H9 (cell line): Measurements from ENCODE around the gene TTLL12. TPM values are rescaled to one million over a fixed set of nuclear protein-coding genes. Genes with fewer than 3 reads are reported as not detected.

ENCODE experiments used
- DNase-seq: peaks from one replicate; pipeline ENCODE4 v3.0.0-alpha.2; 2017
- H2AFZ ChIP-seq: one replicate; pipeline ENCODE4 v1.6.1; 2013; ENCODE audit warnings: mild to moderate bottlenecking, low read length, control low read depth, moderate library complexity
- H2AK5ac ChIP-seq: 2 replicates; pipeline ENCODE4 v1.6.1; 2013; ENCODE audit warnings: low read length, control low read depth, mixed read lengths; ENCODE audit not compliant: insufficient read length
- H2BK120ac ChIP-seq: one replicate; pipeline ENCODE4 v1.6.1; 2013; ENCODE audit warnings: low read depth, mild to moderate bottlenecking, low read length, control low read depth, inconsistent platforms; ENCODE audit not compliant: poor library complexity, severe bottlenecking
- H2BK12ac ChIP-seq: 2 replicates; pipeline ENCODE4 v1.6.1; 2013; ENCODE audit warnings: low read length, control low read depth, mixed read lengths, low read depth; ENCODE audit not compliant: insufficient read length
- H2BK15ac ChIP-seq: 2 replicates; pipeline ENCODE4 v1.6.1; 2013; ENCODE audit warnings: low read depth, low read length, control low read depth
- H2BK20ac ChIP-seq: one replicate; pipeline ENCODE4 v1.6.1; 2013; ENCODE audit warnings: low read depth, mild to moderate bottlenecking, low read length, control low read depth, inconsistent platforms; ENCODE audit not compliant: poor library complexity, severe bottlenecking
- H2BK5ac ChIP-seq: 2 replicates; pipeline ENCODE4 v1.6.1; 2013; ENCODE audit warnings: low read length, control low read depth, mixed read lengths; ENCODE audit not compliant: insufficient read length
- H3K14ac ChIP-seq: 2 replicates; pipeline ENCODE4 v1.6.1; 2013; ENCODE audit warnings: low read length, control low read depth; ENCODE audit not compliant: insufficient read depth
- H3K18ac ChIP-seq: 2 replicates; pipeline ENCODE4 v1.6.1; 2013; ENCODE audit warnings: low read depth, mild to moderate bottlenecking, mixed read lengths, low read length, control low read depth; ENCODE audit not compliant: insufficient read length
- H3K23ac ChIP-seq: 2 replicates; pipeline ENCODE4 v1.6.1; 2013; ENCODE audit warnings: low read length, control low read depth, mixed read lengths, low read depth; ENCODE audit not compliant: insufficient read length
- H3K23me2 ChIP-seq: 2 replicates; pipeline ENCODE4 v1.6.1; 2013; ENCODE audit warnings: low read depth, mild to moderate bottlenecking, mixed read lengths, low read length, control low read depth; ENCODE audit not compliant: insufficient read length, poor library complexity, severe bottlenecking
- H3K27ac ChIP-seq: 2 replicates; pipeline ENCODE4 v1.5.1; 2013; ENCODE audit warnings: low read length, control low read depth, mixed read lengths, low read depth; ENCODE audit not compliant: insufficient read length
- H3K27me3 ChIP-seq: 2 replicates; pipeline ENCODE4 v1.6.1; 2013; ENCODE audit warnings: low read length, control low read depth, inconsistent platforms; ENCODE audit not compliant: insufficient read depth
- H3K4ac ChIP-seq: 2 replicates; pipeline ENCODE4 v1.6.1; 2013; ENCODE audit warnings: low read depth, mild to moderate bottlenecking, control low read depth, inconsistent platforms, low read length, moderate library complexity
- H3K4me1 ChIP-seq: 2 replicates; pipeline ENCODE4 v1.6.1; 2013; ENCODE audit warnings: low read length, control low read depth, inconsistent platforms; ENCODE audit not compliant: insufficient read depth
- H3K4me2 ChIP-seq: 2 replicates; pipeline ENCODE4 v1.6.1; 2013; ENCODE audit warnings: low read length, control low read depth, mixed read lengths; ENCODE audit not compliant: insufficient read length, insufficient read depth
- H3K56ac ChIP-seq: 2 replicates; pipeline ENCODE4 v1.6.1; 2013; ENCODE audit warnings: low read depth, mild to moderate bottlenecking, mixed read lengths, low read length, control low read depth; ENCODE audit not compliant: insufficient read length
- H3K79me1 ChIP-seq: 2 replicates; pipeline ENCODE4 v1.6.1; 2013; ENCODE audit warnings: low read depth, mild to moderate bottlenecking, moderate library complexity, low read length, control low read depth, inconsistent platforms; ENCODE audit not compliant: insufficient read depth, poor library complexity, severe bottlenecking
- H3K79me2 ChIP-seq: 2 replicates; pipeline ENCODE4 v1.6.1; 2013; ENCODE audit warnings: low read length, control low read depth, inconsistent platforms; ENCODE audit not compliant: insufficient read depth
- H3K9ac ChIP-seq: 2 replicates; pipeline ENCODE4 v1.6.1; 2013; ENCODE audit warnings: low read length, control low read depth, mixed read lengths; ENCODE audit not compliant: insufficient read length; ENCODE audit errors: extremely low read depth
- H3K9me3 ChIP-seq: one replicate; pipeline ENCODE4 v1.6.1; 2013; ENCODE audit warnings: low read depth, low read length, inconsistent platforms; ENCODE audit not compliant: control insufficient read depth
- H3T11ph ChIP-seq: one replicate; pipeline ENCODE4 v1.6.1; 2013; ENCODE audit warnings: mild to moderate bottlenecking, low read length, control low read depth, inconsistent platforms
- H4K20me1 ChIP-seq: one replicate; pipeline ENCODE4 v1.6.1; 2013; ENCODE audit not compliant: control insufficient read depth, insufficient read length, insufficient read depth
- H4K5ac ChIP-seq: 2 replicates; pipeline ENCODE4 v1.6.1; 2013; ENCODE audit warnings: low read depth, mild to moderate bottlenecking, mixed read lengths, low read length, control low read depth; ENCODE audit not compliant: insufficient read length
- H4K8ac ChIP-seq: replicated peaks from 2 replicates; pipeline ENCODE4 v1.6.1; 2013; ENCODE audit warnings: low read length, control low read depth, mixed read lengths, low read depth; ENCODE audit not compliant: insufficient read length
- H4K91ac ChIP-seq: 2 replicates; pipeline ENCODE4 v1.6.1; 2013; ENCODE audit warnings: low read depth, mild to moderate bottlenecking, moderate library complexity, mixed read lengths, low read length, control low read depth; ENCODE audit not compliant: insufficient read length
- H3K27ac Mint-ChIP-seq, 3 experiments: 2 replicates in 2 of 3; 3 replicates in 1 of 3; pipeline ENCODE4 v1.8.0; 2020 to 2021; ENCODE audit warnings: mixed read lengths in 3 of 3, mild to moderate bottlenecking in 1 of 3, moderate library complexity in 1 of 3
- H3K27me3 Mint-ChIP-seq: 2 replicates; pipeline ENCODE4 v1.8.0; 2021; ENCODE audit warnings: low read depth, mild to moderate bottlenecking, moderate library complexity, mixed read lengths
- H3K36me3 Mint-ChIP-seq, 3 experiments: 2 replicates in 2 of 3; 3 replicates in 1 of 3; pipeline ENCODE4 v1.8.0; 2020 to 2021; ENCODE audit warnings: low read depth in 3 of 3, mixed read lengths in 3 of 3; ENCODE audit not compliant: insufficient read depth in 1 of 3
- H3K4me1 Mint-ChIP-seq, 2 experiments: 2 replicates each; pipeline ENCODE4 v1.8.0; 2020; ENCODE audit warnings: mixed read lengths in 2 of 2
- H3K4me3 Mint-ChIP-seq, 2 experiments: 2 replicates in 1 of 2; 3 replicates in 1 of 2; pipeline ENCODE4 v1.8.0; 2020 to 2021; ENCODE audit warnings: mild to moderate bottlenecking in 2 of 2, mixed read lengths in 2 of 2, moderate library complexity in 1 of 2
- H3K9me3 Mint-ChIP-seq, 2 experiments: 2 replicates in 1 of 2; 3 replicates in 1 of 2; pipeline ENCODE4 v1.8.0; 2020; ENCODE audit warnings: mild to moderate bottlenecking in 2 of 2, mixed read lengths in 2 of 2, moderate library complexity in 1 of 2
- CTCF ChIP-seq: fragments of 200-600 bp; sonication (generic); conservative IDR thresholded peaks from 3 replicates; pipeline ENCODE4 v1.8.0; 2021; ENCODE audit warnings: antibody characterized with exemption, mild to moderate bottlenecking
- WGBS: extraction: QIAGEN DNeasy Blood & Tissue Kit; methylation state at CpG from one replicate; pipeline ENCODE4 v1.1.7; 2013; ENCODE audit warnings: missing lambda C conversion rate, low lambda C conversion rate, mixed read lengths; ENCODE audit not compliant: insufficient read length; ENCODE audit errors: extremely low coverage; 5-methylcytosine and 5-hydroxymethylcytosine counted together
- total RNA-seq: library from RNA; stranded (reverse); gene quantifications from 2 replicates; pipeline ENCODE4 v1.2.1, GENCODE V29; 2021

TTLL12 gene
- total RNA-seq, 1 experiment from 2014 or later = 89.6 TPM

- no peak overlapping the region for H3T11ph ChIP-seq
- no peak overlapping the region for H4K91ac ChIP-seq
- no peaks in the 10 kb centered on the region; the same call in none of the 2 replicates for H3K4me1 ChIP-seq
- H3K23ac ChIP-seq = no peak overlapping the region
- no peak overlapping the region for H3K9ac ChIP-seq
- H3K4ac ChIP-seq = no peak overlapping the region
- no CpG with 5 or more reads among the region's 32 CpGs for WGBS
- no peaks in the 10 kb centered on the region for H3K9me3 ChIP-seq
- no peak overlapping the region for H2AK5ac ChIP-seq
- H3K27me3 ChIP-seq = no peaks in the 10 kb centered on the region
- H2AFZ ChIP-seq = no peak overlapping the region
- H3K18ac ChIP-seq = no peak overlapping the region
- Mint-ChIP-seq H3K4me1 (peaks cover 27 to 45% of the 10 kb centered on the region in 2 experiments), H3K27me3 (peaks cover 3% of the 10 kb centered on the region; the same call in 1 of the 2 replicates), H3K4me3 (no peak overlapping the region), H3K27ac (peak overlapping the region in 1 of 3 experiments; percentile 68; a peak in 1 of 7 replicates), H3K36me3 (no peaks in the 10 kb centered on the region; a peak in 1 of 7 replicates), H3K9me3 (no peaks in the 10 kb centered on the region)
- H3K56ac ChIP-seq = no peak overlapping the region
- DNase-seq = peak; percentile 59
- H3K27ac ChIP-seq = no peak overlapping the region
- H4K20me1 ChIP-seq = no peaks in the 10 kb centered on the region
- no peaks in the 10 kb centered on the region for H3K23me2 ChIP-seq
- H4K5ac ChIP-seq = no peak overlapping the region
- no peak overlapping the region for H3K4me2 ChIP-seq
- H2BK120ac ChIP-seq = no peak overlapping the region
- no peak for TF ChIP-seq CTCF
- H3K79me1 ChIP-seq = no peaks in the 10 kb centered on the region
- no peak overlapping the region for H2BK5ac ChIP-seq
- no peak overlapping the region for H2BK15ac ChIP-seq
- no peak overlapping the region for H4K8ac ChIP-seq
- no peaks in the 10 kb centered on the region for H3K79me2 ChIP-seq
- H2BK20ac ChIP-seq = no peak overlapping the region
- H2BK12ac ChIP-seq = no peak overlapping the region
- H3K14ac ChIP-seq = no peak overlapping the region
Measured at GRCh38 chr22:43217285-43218030, 30.5 kb upstream of the TTLL12 start.
